GM12872 (cell line): ENCODE data around the gene AATF.

Experiments
- TF ChIP-seq, protein P1 (sequence below): IDR thresholded peaks from 3 replicates; pipeline ENCODE4 v1.5.1; 2011; ENCODE audit warnings: low read depth, mild to moderate bottlenecking, low read length, moderate library complexity; ENCODE audit not compliant: insufficient read depth

AATF gene

GRCh38 chr17:37079065-37079708 is 130.4 kb downstream of the AATF start:
- TF ChIP-seq, protein P1, sequence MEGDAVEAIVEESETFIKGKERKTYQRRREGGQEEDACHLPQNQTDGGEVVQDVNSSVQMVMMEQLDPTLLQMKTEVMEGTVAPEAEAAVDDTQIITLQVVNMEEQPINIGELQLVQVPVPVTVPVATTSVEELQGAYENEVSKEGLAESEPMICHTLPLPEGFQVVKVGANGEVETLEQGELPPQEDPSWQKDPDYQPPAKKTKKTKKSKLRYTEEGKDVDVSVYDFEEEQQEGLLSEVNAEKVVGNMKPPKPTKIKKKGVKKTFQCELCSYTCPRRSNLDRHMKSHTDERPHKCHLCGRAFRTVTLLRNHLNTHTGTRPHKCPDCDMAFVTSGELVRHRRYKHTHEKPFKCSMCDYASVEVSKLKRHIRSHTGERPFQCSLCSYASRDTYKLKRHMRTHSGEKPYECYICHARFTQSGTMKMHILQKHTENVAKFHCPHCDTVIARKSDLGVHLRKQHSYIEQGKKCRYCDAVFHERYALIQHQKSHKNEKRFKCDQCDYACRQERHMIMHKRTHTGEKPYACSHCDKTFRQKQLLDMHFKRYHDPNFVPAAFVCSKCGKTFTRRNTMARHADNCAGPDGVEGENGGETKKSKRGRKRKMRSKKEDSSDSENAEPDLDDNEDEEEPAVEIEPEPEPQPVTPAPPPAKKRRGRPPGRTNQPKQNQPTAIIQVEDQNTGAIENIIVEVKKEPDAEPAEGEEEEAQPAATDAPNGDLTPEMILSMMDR, result no peak

DNA sequence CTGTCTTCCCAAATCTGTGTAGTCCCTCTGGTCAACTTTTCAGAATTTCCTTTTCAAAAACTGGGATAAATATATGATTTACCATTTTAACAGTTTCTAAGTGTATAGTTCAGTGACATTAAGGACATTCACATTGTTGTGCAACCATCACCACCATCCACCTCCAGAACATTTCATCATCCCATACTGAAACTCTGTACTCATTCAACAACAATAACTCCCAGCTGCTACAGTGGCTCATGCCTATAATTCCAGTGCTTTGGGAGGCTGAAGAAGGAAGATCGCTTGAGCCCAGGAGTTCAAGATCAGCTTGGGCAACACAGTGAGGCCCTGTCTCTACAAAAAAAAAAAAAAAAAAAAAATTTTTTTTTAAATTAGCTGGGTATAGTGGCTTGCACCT is 131.0 kb downstream of the AATF start:
- TF ChIP-seq, protein P1, result no peak

GRCh38 chr17:37081287-37081686 is 132.5 kb downstream of the AATF start:
- TF ChIP-seq, protein P1, result no peak

DNA sequence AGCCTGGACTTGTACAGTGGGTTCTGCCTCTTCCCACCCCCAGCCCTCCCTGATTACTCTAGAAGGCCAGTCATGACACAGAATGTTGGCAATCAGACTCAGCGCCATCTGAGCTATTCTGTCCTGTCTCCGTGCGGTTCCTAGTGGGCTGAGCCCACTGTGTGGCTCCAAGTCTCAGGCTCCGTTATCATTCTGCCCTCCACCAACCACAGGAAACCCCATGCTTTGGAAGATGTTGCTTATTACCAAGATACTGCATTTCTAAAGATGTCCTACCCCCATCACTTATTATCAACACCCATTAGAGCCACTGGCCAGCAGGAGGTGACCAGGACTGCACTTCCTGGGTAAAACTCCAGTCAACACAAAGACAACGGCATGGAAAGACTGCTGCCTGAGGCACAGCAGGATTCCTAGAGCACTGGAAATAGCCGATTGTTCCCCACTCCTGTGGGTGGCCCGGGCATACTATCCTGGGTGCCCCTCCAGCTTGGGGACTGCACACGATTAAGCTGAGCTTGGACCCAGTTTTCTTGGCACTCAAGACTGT is 133.6 kb downstream of the AATF start:
- TF ChIP-seq, protein P1, result no peak

- TF ChIP-seq, protein P1, result no peak
These were observed 134.2 kb downstream of the AATF start for GRCh38 chr17:37082985-37083384.

DNA sequence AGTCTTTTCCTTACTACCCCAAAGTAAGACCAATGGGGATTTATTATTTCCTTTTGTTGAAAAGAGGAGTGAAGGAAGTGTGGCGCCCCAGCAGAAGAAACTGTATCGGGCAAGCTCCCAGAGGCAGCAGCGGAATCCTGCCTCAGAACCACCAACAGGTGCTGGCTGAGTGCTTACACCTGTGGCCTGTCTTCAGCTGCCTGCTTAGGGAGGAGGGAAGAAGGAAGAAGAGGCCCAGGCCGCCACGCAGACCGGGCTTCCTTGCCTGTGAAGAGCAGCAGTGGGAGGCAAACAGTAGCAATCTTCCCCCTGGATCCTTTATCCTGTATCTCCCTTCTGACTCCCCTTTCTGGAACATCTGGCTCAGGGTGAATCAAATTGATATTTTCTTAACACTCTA is 134.7 kb downstream of the AATF start:
- TF ChIP-seq, protein P1, result no peak

GRCh38 chr17:37084372-37084771 is 135.6 kb downstream of the AATF start:
- TF ChIP-seq, protein P1, result no peak
